Kidney (tissue), 14 donors: Measurements from ENCODE around the gene HLX. TPM values are rescaled to one million over a fixed set of nuclear protein-coding genes. Genes with fewer than 3 reads are reported as not detected.

Experiments used
- DNase-seq, 5 donors: peaks; one replicate each; pipeline ENCODE4 v3.0.0-alpha.2; 2013 to 2020
- FAIRE-seq: peaks from 2 replicates; lab custom pipeline; 2012; peaks lifted over from hg19 to GRCh38; lab: Jason Lieb, UNC
- H3K27ac ChIP-seq, 2 donors: one replicate each; pipeline ENCODE4 v1.7.0; 2013; ENCODE audit warnings: low read depth in 2 of 2, low read length in 2 of 2, inconsistent platforms in 1 of 2
- H3K27me3 ChIP-seq: one replicate; pipeline ENCODE4 v1.7.1; 2013; ENCODE audit warnings: low read length, inconsistent platforms; ENCODE audit not compliant: control insufficient read depth, insufficient read depth
- H3K36me3 ChIP-seq, 3 donors: one replicate each; pipeline versions ENCODE4 v1.7.0 to v1.7.1; 2013; ENCODE audit warnings: low read length in 3 of 3, control low read depth in 1 of 3, inconsistent platforms in 1 of 3; ENCODE audit not compliant: insufficient read depth in 3 of 3, control insufficient read depth in 2 of 3
- H3K4me1 ChIP-seq, 3 donors: one replicate each; pipeline versions ENCODE4 v1.7.0 to v1.7.1; 2013; ENCODE audit warnings: low read length in 3 of 3, inconsistent platforms in 1 of 3, low read depth in 1 of 3; ENCODE audit not compliant: control insufficient read depth in 2 of 3, insufficient read depth in 2 of 3
- H3K4me3 ChIP-seq, 3 donors: one replicate each; pipeline versions ENCODE4 v1.7.0 to v1.8.1; 2013; ENCODE audit warnings: low read length in 3 of 3, control low read depth in 1 of 3, inconsistent platforms in 1 of 3
- H3K9ac ChIP-seq, 3 donors: one replicate each; pipeline versions ENCODE4 v1.7.0 to v1.7.1; 2013; ENCODE audit warnings: low read length in 3 of 3, control low read depth in 1 of 3, inconsistent platforms in 1 of 3
- H3K9me3 ChIP-seq, 3 donors: one replicate each; pipeline versions ENCODE4 v1.7.0 to v1.7.1; 2013; ENCODE audit warnings: low read length in 3 of 3, control low read depth in 1 of 3, inconsistent platforms in 1 of 3; ENCODE audit not compliant: control insufficient read depth in 2 of 3, insufficient read depth in 1 of 3
- intact Hi-C: fragments of 100-400 bp; cut with DNase I; formaldehyde crosslinking; loops from one replicate; pipeline ENCODE4 v1.11.1; 2022
- polyA plus RNA-seq: library from polyadenylated mRNA; stranded (reverse); fragments of 350-450 nt; fragmentation: Illumina TruSeq; extraction: RNeasy Lipid Tissue Mini Kit (QIAGEN cat#74804); gene quantifications from one replicate; pipeline ENCODE4 v1.2.3, GENCODE V29; 2014; ENCODE audit warnings: low read depth, low replicate concordance; ENCODE audit not compliant: insufficient read depth
- total RNA-seq: library from RNA; stranded (reverse); fragmentation: NEBNext Ultra II Directional; extraction: Animal tissue kit (Norgen Biotek cat#: 25700); gene quantifications from one replicate; pipeline ENCODE4 v1.2.1, GENCODE V29; 2021
- TF ChIP-seq, protein P1 (sequence below): IDR thresholded peaks from 3 replicates; pipeline ENCODE4 v1.5.1; 2012; ENCODE audit warnings: mild to moderate bottlenecking, moderate library complexity, borderline replicate concordance; ENCODE audit not compliant: insufficient read depth; ENCODE audit errors: extremely low read depth
- donor health status: control.
- donor health status: control.
- donor health status: control.
- donor health status: control.
- donor health status: control.
- donor health status: DM: yes; HTN: yes; CAD: no.
- donor health status: Normal renal cell carcinoma (clear cell type).

Gene HLX
- total and polyA plus RNA-seq, 2 donors from 2014 or later = 4.7 to 8.2 TPM

DNA sequence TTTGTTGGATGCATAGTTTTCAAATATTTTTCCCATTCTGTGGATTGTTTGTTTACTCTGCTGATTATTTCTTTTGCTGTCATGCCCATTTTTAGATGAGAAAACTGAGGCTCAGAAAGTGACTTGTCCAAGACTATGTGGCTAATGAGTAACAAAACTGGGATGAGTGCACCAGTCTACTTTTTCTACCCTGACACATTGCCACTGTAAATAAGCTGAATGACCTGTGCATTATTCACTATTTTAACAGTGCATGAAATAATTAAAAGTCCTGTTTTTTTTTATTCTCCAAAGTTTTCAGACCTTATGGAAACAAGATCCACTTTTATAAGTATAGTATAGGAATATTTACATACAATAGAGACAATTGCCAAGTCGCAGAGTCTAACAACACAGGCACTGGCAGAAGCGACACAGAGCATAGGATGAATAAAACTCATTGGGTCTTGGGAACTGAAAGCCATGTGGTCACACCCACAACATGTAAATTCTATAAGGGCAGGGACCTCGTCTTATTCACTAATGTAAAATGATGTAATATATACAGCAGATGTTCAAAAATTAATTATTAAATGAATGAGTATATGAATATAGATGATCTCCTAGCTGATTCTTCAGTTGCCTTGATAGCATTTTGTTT is 45.2 kb downstream of the HLX start:
- intact Hi-C loops = no loop called here
- Histone ChIP-seq H3K27ac (no peak overlapping the region), H3K9me3 (no peaks in the 10 kb centered on the region), H3K27me3 (no peaks in the 10 kb centered on the region), H3K36me3 (no peaks in the 10 kb centered on the region), H3K4me1 (no peaks in the 10 kb centered on the region), H3K9ac (no peak overlapping the region), H3K4me3 (no peak overlapping the region)
- FAIRE-seq (no peak), DNase-seq (no peak)
- TF ChIP-seq, protein P1, sequence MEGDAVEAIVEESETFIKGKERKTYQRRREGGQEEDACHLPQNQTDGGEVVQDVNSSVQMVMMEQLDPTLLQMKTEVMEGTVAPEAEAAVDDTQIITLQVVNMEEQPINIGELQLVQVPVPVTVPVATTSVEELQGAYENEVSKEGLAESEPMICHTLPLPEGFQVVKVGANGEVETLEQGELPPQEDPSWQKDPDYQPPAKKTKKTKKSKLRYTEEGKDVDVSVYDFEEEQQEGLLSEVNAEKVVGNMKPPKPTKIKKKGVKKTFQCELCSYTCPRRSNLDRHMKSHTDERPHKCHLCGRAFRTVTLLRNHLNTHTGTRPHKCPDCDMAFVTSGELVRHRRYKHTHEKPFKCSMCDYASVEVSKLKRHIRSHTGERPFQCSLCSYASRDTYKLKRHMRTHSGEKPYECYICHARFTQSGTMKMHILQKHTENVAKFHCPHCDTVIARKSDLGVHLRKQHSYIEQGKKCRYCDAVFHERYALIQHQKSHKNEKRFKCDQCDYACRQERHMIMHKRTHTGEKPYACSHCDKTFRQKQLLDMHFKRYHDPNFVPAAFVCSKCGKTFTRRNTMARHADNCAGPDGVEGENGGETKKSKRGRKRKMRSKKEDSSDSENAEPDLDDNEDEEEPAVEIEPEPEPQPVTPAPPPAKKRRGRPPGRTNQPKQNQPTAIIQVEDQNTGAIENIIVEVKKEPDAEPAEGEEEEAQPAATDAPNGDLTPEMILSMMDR = no peak

DNA sequence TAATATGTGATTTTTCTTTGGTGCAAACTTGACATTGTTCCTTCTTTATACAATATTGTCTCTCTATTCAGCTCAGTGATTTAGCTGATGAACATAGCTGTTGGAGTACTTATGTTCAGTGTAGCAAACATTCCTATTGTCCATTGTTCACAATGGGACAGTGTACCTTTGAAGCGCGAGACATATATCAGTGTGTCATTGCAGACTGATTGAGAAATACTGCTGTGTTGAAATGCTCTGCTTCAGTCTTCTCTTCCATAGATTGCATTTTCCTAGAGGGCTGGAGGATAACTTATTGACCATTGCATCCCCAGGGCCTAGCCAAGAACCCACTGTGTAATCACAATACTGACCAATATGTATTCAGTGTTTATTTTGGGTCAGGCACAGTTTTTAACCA is 46.5 kb downstream of the HLX start:
- H3K36me3 ChIP-seq = no peaks in the 10 kb centered on the region
- DNase-seq (no peak), FAIRE-seq (no peak)
- intact Hi-C loops = no loop called here
- TF ChIP-seq, protein P1 = no peak
- no peak overlapping the region for H3K9ac ChIP-seq
- no peaks in the 10 kb centered on the region for H3K27me3 ChIP-seq
- no peak overlapping the region for H3K4me3 ChIP-seq
- H3K27ac ChIP-seq = no peak overlapping the region
- H3K4me1 ChIP-seq = no peaks in the 10 kb centered on the region
- no peaks in the 10 kb centered on the region for H3K9me3 ChIP-seq

DNA sequence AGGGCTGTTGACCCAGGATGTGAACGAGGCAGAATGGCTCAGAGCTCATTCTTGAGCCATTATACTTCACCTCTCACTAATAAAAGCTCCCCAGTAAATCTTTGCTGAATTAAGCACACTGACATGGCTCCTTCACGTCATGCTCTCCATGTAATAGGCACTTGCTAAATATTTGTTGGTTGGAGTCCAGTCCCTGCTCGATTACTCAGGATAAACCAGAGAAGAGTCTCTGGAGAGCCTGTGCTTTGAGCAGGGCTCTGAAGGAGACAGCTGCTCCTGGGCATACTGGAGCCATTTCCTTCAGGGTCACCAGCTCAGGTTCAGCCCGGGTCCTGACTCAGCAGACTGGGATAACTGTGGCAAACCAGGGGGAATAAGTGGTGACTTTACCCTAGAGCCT is 46.9 kb downstream of the HLX start:
- H3K9me3 ChIP-seq = no peaks in the 10 kb centered on the region
- intact Hi-C loops = no loop called here
- H3K4me1 ChIP-seq = no peaks in the 10 kb centered on the region
- no peaks in the 10 kb centered on the region for H3K27me3 ChIP-seq
- H3K36me3 ChIP-seq = no peaks in the 10 kb centered on the region
- TF ChIP-seq, protein P1 = no peak
- H3K4me3 ChIP-seq = no peak overlapping the region
- no peak for FAIRE-seq
- no peak overlapping the region for H3K27ac ChIP-seq
- DNase-seq = no peak
- no peak overlapping the region for H3K9ac ChIP-seq

DNA sequence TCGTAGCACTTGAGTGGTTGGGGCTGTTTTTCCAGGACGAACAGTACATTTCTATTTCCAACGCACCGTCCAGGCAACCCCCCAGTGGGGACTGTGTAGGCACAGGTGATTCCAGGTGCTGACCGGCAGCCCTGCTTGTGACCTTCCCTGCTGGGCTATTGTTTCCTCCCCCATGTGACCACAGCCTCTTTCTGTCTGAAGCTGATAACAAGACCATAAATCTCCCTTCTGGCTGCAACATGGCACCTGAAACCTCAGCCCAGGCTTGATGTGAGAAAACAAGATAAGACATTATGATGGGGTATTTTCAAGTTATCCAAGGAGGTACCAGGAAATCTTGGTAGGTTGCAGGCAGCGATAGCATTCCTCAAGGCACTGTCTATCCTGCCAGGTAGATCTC is 48.2 kb downstream of the HLX start:
- H3K9me3 ChIP-seq = no peaks in the 10 kb centered on the region
- H3K4me1 ChIP-seq = no peaks in the 10 kb centered on the region
- FAIRE-seq = no peak
- intact Hi-C loops = no loop called here
- TF ChIP-seq, protein P1 = no peak
- H3K27ac ChIP-seq = no peak overlapping the region
- H3K4me3 ChIP-seq = no peak overlapping the region
- no peaks in the 10 kb centered on the region for H3K36me3 ChIP-seq
- H3K27me3 ChIP-seq = no peaks in the 10 kb centered on the region
- DNase-seq = peak in 1 of 5 donors; percentile 15
- no peak overlapping the region for H3K9ac ChIP-seq
